Umbilical cord (tissue), 2 donors: Measurements from ENCODE around the gene SAYSD1. TPM values are rescaled to one million over a fixed set of nuclear protein-coding genes. Genes with fewer than 3 reads are reported as not detected.

Experiments
- DNase-seq: peaks from one replicate; pipeline ENCODE4 v3.0.0-alpha.2; 2015; ENCODE audit warnings: low spot score
- total RNA-seq: library from RNA; depleted of rRNA; stranded (reverse); fragments of >200 nt; gene quantifications from one replicate; pipeline ENCODE4 v1.2.3, GENCODE V29; 2014; ENCODE audit warnings: low replicate concordance; ENCODE audit not compliant: insufficient read depth

The SAYSD1 gene
- total RNA-seq, 1 donor from 2014 or later: 39.2 TPM

- no peak for DNase-seq
Observed at GRCh38 chr6:39079197-39080125, 35.5 kb downstream of the SAYSD1 start.

GRCh38 chr6:39078695-39079094 lies 36.3 kb downstream of the SAYSD1 start:
- DNase-seq: no peak

GRCh38 chr6:39077882-39078594 lies 36.9 kb downstream of the SAYSD1 start:
- no peak for DNase-seq

- no peak for DNase-seq
Observed at GRCh38 chr6:39076623-39077535, 38.1 kb downstream of the SAYSD1 start.

- no peak for DNase-seq
Observed at GRCh38 chr6:39075807-39076622, 39.0 kb downstream of the SAYSD1 start.

GRCh38 chr6:39075010-39075686 lies 39.8 kb downstream of the SAYSD1 start:
- DNase-seq: no peak

GRCh38 chr6:39074486-39074885 lies 40.5 kb downstream of the SAYSD1 start:
- DNase-seq: no peak

GRCh38 chr6:39073471-39074355 lies 41.3 kb downstream of the SAYSD1 start:
- no peak for DNase-seq

- DNase-seq: no peak
Observed at GRCh38 chr6:39072830-39073229, 42.2 kb downstream of the SAYSD1 start.

GRCh38 chr6:39068391-39068790 lies 46.6 kb downstream of the SAYSD1 start:
- no peak for DNase-seq

GRCh38 chr6:39065561-39065960 lies 49.4 kb downstream of the SAYSD1 start:
- DNase-seq: no peak

GRCh38 chr6:39063526-39063925 lies 51.5 kb downstream of the SAYSD1 start:
- no peak for DNase-seq

GRCh38 chr6:39062014-39062740 lies 52.8 kb downstream of the SAYSD1 start:
- no peak for DNase-seq

GRCh38 chr6:39061588-39061987 lies 53.4 kb downstream of the SAYSD1 start:
- DNase-seq: no peak

- no peak for DNase-seq
Observed at GRCh38 chr6:39061182-39061581, 53.8 kb downstream of the SAYSD1 start.

GRCh38 chr6:39060467-39061160 lies 54.4 kb downstream of the SAYSD1 start:
- DNase-seq: no peak

GRCh38 chr6:39059496-39060310 lies 55.3 kb downstream of the SAYSD1 start:
- DNase-seq: no peak
